Right forelimb (tissue), 1 donor: ENCODE data around the gene MSANTD4.
"Not testable (repeated sequence)": the region's sequence is repeated elsewhere in the genome, so short reads cannot be mapped to it uniquely, and the experiment has no call there.

ENCODE experiments used
- DNase-seq: peaks from one replicate; pipeline ENCODE4 v3.0.0-alpha.2; 2018

Gene MSANTD4

DNA sequence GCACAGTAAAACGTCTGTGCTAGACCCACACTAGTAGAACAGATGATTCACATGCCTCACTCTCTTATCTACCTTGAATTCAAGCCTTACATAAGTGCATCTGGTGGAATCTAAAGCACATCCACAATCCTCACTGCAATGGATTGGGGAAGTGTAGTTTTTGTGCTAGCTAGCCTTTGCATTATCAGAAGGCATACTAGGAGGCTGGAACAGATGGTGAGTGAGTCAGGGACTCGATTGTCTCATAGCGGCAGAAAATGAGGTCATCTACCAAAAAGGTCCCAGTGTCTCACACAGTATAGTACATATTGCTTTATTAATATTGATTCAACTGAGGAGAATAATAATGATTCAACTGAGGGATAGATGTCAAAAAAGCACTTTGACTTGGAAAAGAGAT is 9.3 kb downstream of the MSANTD4 start:
- DNase-seq, result no peak

DNA sequence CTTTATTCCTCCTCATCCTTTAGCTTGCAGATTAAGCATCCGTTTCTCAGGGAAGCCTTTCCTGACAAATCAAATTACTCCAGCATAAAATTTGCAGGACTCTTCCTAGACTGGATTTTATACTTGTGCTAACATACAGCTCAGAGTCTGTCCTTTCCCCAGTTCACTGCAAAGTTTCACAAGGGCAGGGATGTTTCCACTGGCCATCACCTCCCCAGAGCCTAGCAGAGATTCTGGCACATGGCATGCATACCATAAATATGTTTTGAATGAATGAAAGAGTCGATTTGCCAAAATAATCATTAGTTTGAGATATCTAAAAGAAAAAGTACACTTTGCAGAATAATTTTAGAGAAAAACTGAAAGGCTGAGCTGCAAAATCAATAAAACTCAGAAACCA is 10.6 kb downstream of the MSANTD4 start:
- no peak for DNase-seq

DNA sequence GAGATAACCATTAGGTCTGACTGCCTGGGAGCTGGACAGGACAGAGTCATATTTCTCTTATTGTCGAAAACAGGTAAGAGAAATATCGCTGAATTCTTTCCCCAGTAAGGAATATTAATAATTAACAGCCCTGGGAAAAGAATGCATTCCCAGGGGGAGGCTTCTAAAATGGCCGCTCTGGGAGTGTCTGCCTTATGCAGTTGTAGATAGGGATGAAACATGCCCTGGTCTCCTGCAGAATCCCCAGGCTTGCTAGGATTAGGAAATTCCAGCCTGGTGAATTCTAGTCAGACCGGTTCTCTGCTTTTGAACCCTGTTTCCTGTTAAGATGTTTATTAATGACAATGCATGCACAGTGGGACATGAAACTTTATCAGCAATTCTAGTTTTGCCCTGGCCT is 18.9 kb downstream of the MSANTD4 start:
- DNase-seq, result not testable (repeated sequence)

DNA sequence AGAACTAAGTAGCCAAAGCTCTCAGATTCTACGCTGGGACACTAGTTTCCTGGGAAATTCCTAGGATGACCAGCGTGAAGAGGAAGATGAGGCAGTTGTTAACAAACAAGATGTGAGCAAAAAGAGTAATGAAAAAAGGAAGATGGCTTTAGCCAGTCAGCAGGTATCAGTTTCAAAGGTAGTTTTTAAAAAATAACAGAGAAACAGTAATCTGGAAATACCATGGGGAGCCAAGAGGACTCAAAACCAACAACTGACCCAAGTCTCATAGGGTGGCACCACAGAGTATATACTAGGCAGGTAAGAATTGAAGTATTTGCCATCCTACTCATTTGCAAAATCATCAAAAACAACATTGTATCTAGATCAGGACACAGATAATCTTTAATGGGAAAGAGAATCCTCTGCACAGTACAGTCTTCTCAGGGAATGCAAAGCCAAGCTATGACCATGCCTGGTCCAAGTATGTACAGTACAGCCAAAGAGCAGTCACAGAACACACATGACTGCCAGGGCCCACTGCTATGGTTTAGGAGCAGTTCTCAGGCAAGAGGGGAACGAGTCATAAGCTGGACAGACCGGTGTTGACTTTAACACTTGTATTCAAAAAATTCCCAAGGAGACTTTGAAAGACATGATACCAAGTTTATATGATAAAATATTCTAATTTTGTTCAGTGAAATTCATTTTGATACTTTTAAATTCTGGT is 20.6 kb downstream of the MSANTD4 start:
- no peak for DNase-seq

- no peak for DNase-seq
Observed at GRCh38 chr11:105991888-105992287, 30.2 kb downstream of the MSANTD4 start.

DNA sequence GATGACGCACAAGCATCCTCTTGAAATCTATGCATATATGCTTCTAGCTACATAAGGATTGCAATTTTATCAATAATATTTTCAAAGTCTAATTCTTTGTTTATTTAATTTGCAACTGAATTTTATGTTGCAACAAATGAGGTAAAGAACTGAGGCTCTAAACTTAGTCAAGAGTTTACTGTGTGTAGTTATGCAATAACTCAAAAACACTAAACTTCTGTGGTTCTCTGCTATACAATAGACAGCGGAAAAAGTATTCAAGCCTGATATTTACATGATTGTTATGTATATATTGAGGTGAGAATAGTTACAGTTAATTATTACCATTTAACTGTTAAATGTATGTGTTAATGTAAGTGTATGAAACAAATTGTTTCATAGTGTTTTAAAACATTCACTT is 32.9 kb downstream of the MSANTD4 start:
- no peak for DNase-seq

GRCh38 chr11:105988197-105988596 is 33.8 kb downstream of the MSANTD4 start:
- DNase-seq, result no peak

DNA sequence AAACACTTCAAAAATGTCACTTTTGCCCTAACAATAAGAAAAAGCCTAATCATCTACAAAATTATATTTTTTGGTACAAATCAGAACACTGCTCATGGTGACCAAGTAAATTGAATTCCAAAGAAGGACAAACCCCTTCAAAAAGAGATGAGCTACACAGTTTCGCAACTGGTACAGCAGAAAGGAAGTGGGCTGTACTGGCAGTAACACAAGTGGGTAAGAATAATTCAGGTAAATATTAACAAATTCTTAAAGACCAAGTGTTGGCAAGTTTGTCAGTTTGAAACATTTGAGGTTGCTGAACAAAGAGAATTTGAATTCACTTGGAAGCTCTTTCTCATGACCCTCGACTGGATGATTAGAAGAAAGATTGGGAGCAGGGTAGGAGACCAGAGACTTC is 35.5 kb downstream of the MSANTD4 start:
- DNase-seq, result no peak

- DNase-seq, result no peak
Observed at GRCh38 chr11:105979997-105980703, 41.9 kb downstream of the MSANTD4 start.

- DNase-seq, result no peak
Observed at GRCh38 chr11:105975128-105975527, 46.9 kb downstream of the MSANTD4 start.

DNA sequence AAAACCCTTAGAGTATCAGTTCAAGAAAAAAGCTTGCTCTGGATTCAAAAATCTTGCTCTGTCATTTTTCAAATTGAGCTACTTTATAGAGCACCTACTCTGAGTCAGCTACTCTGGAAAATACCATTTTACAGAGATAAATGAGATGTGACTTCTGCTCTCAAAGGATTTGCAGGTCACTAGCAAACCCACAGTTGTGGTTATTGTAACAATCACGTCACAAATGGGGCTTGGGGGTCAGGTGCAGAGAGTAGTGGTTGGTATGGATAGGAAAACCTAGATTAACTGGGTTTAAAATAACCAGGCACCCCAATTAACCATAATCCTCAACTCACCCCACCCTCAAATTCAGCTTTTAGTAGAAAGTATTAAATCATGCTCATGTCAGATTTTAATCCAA is 52.3 kb downstream of the MSANTD4 start:
- no peak for DNase-seq

- no peak for DNase-seq
Observed at GRCh38 chr11:105968021-105968697, 53.9 kb downstream of the MSANTD4 start.

DNA sequence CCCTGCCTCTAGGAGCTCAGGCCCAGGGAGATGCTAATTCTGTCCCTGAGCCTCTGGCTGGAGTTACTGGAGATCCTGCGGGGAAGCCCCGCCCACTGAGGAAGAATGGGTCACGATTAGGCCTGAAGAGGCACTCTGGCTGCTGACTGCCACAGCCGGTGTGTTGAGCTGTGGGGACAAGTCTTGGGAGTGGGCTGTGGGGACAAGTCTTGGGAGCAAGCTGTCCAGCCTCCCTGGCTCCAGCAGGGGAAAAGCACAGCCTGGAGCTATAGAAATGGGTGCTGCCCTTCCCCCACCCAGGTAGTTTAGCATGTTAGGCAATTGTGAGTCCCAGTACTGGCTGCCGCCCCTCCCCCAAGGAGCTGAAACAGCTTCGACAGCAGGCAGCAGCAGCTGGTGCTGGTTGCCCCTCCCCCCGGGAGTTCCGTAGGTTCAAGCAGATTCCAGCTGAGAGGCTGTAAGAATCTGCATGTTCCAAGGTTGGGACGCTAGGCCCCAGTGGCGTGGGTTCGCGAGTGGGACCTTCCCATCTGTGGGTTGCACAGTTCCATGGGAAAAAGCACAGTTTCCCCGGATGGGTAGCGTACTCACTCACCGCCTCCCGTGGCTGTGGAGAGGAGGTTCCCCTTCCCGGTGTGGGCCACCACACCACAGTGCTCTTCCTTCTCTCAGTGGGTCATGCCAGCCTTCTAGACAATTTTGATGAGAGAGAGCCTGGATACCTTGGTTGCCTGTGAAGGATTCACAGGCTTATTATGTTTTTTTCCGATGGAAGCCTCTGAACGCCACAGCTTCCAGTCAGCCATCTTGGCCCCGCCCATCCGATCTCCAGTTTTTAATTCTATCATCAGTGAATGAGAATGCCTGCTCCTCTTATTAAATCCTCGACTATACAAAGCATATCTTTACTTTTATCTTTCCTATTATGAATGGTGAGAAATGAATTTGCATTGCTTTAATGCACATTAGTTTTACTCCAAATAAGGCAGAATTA is 61.5 kb downstream of the MSANTD4 start:
- no peak for DNase-seq
